Mesendoderm (in vitro differentiated cells): ENCODE results near the gene BCDIN3D.
A peak's percentile ranks its signal among the peaks of the same experiment; 100 is the strongest.

Experiments
- DNase-seq: peaks from one replicate; pipeline ENCODE4 v3.0.0; 2013
- H2AK5ac ChIP-seq: 2 replicates; pipeline ENCODE4 v1.6.1; 2013; ENCODE audit warnings: low read length, inconsistent platforms
- H2BK120ac ChIP-seq: 2 replicates; pipeline ENCODE4 v1.6.1; 2013; ENCODE audit warnings: low read depth, mild to moderate bottlenecking, low read length, moderate library complexity, mixed read lengths
- H2BK15ac ChIP-seq: replicated peaks from 2 replicates; pipeline ENCODE4 v1.6.1; 2013; ENCODE audit warnings: low read depth, mild to moderate bottlenecking, moderate library complexity
- H2BK5ac ChIP-seq: 2 replicates; pipeline ENCODE4 v1.6.1; 2013; ENCODE audit warnings: low read length, inconsistent platforms
- H3K18ac ChIP-seq: 2 replicates; pipeline ENCODE4 v1.6.1; 2013; ENCODE audit warnings: mild to moderate bottlenecking, low read length, mixed read lengths
- H3K23ac ChIP-seq: one replicate; pipeline ENCODE4 v1.6.1; 2013; ENCODE audit warnings: low read length
- H3K27ac ChIP-seq: 2 replicates; pipeline ENCODE4 v1.5.1; 2013; ENCODE audit warnings: low read depth, mild to moderate bottlenecking, inconsistent platforms, low read length, moderate library complexity
- H3K27me3 ChIP-seq: 2 replicates; pipeline ENCODE4 v1.6.1; 2013; ENCODE audit warnings: low read length, control low read depth, mild to moderate bottlenecking, inconsistent platforms; ENCODE audit not compliant: insufficient read depth, poor library complexity
- H3K36me3 ChIP-seq: 2 replicates; pipeline ENCODE4 v1.6.1; 2013; ENCODE audit warnings: low read length, inconsistent platforms; ENCODE audit not compliant: control insufficient read depth, insufficient read depth
- H3K4ac ChIP-seq: one replicate; pipeline ENCODE4 v1.6.1; 2013; ENCODE audit warnings: low read depth, mild to moderate bottlenecking, low read length, moderate library complexity
- H3K4me1 ChIP-seq: 2 replicates; pipeline ENCODE4 v1.6.1; 2013; ENCODE audit warnings: low read depth, low read length, inconsistent platforms; ENCODE audit not compliant: control insufficient read depth
- H3K4me2 ChIP-seq: 2 replicates; pipeline ENCODE4 v1.6.1; 2013; ENCODE audit warnings: low read length
- H3K4me3 ChIP-seq: 2 replicates; pipeline ENCODE4 v1.5.1; 2013; ENCODE audit warnings: mild to moderate bottlenecking, low read length
- H3K56ac ChIP-seq: one replicate; pipeline ENCODE4 v1.6.1; 2013; ENCODE audit warnings: low read length
- H3K79me1 ChIP-seq: 2 replicates; pipeline ENCODE4 v1.6.1; 2013; ENCODE audit warnings: low read length, inconsistent platforms
- H3K79me2 ChIP-seq: 2 replicates; pipeline ENCODE4 v1.6.1; 2013; ENCODE audit warnings: mild to moderate bottlenecking, low read length; ENCODE audit not compliant: control insufficient read depth, insufficient read depth
- H3K9ac ChIP-seq: 2 replicates; pipeline ENCODE4 v1.6.1; 2013; ENCODE audit warnings: low read length, inconsistent platforms
- H4K5ac ChIP-seq: one replicate; pipeline ENCODE4 v1.6.1; 2013; ENCODE audit warnings: low read length
- H4K8ac ChIP-seq: one replicate; pipeline ENCODE4 v1.6.1; 2013; ENCODE audit warnings: low read depth, mild to moderate bottlenecking, control low read depth, low read length, moderate library complexity
- WGBS: extraction: QIAGEN DNeasy Blood & Tissue Kit; methylation state at CpG from one replicate; pipeline ENCODE4 v1.1.7; 2013; ENCODE audit warnings: low lambda C conversion rate, missing lambda C conversion rate; ENCODE audit not compliant: insufficient coverage; ENCODE audit errors: extremely low coverage; 5-methylcytosine and 5-hydroxymethylcytosine counted together

The BCDIN3D gene

GRCh38 chr12:49828133-49829091 is 14.5 kb downstream of the BCDIN3D start, which contains the start of gene NCKAP5L:
NCKAP5L (minus strand) TSS chr12:49828413; CDS start chr12:49804044, 24,369 bp downstream.
- peaks cover 27% of the 10 kb centered on the region for H3K79me2 ChIP-seq
- peak within 1 kb of the TSS; percentile 80 for H3K9ac ChIP-seq
- H3K4me3 ChIP-seq: peak within 1 kb of the TSS; percentile 61
- peak; percentile 99 for DNase-seq
- no peak within 1 kb of the TSS for H2BK15ac ChIP-seq
- no peak within 1 kb of the TSS for H2BK120ac ChIP-seq
- no peaks in the 10 kb centered on the region for H3K36me3 ChIP-seq
- peak within 1 kb of the TSS; percentile 14 for H2BK5ac ChIP-seq
- H3K4ac ChIP-seq: peak within 1 kb of the TSS; percentile 44
- no peak within 1 kb of the TSS for H4K8ac ChIP-seq
- no peaks in the 10 kb centered on the region for H3K4me1 ChIP-seq
- no CpG with 5 or more reads among the region's 61 CpGs for WGBS
- peak within 1 kb of the TSS; percentile 75 for H3K27ac ChIP-seq
- H3K56ac ChIP-seq: peak within 1 kb of the TSS; percentile 91
- H4K5ac ChIP-seq: no peak within 1 kb of the TSS
- no peaks in the 10 kb centered on the region for H3K27me3 ChIP-seq
- H2AK5ac ChIP-seq: peak within 1 kb of the TSS; percentile 18
- H3K23ac ChIP-seq: peak within 1 kb of the TSS; percentile 48
- peak within 1 kb of the TSS; percentile 63 for H3K18ac ChIP-seq
- H3K79me1 ChIP-seq: peaks cover 23% of the 10 kb centered on the region
- peak within 1 kb of the TSS; percentile 66 for H3K4me2 ChIP-seq

GRCh38 chr12:49827401-49828099 is 15.4 kb downstream of the BCDIN3D start:
- Histone ChIP-seq H2AK5ac (peak overlapping the region; percentile 18), H3K79me1 (peaks cover 28% of the 10 kb centered on the region), H2BK15ac (no peak overlapping the region), H3K4me2 (peak overlapping the region; percentile 66), H3K56ac (peak overlapping the region; percentile 91), H4K5ac (no peak overlapping the region), H3K4me3 (peak overlapping the region; percentile 61), H2BK120ac (no peak overlapping the region), H3K36me3 (no peaks in the 10 kb centered on the region), H3K4me1 (no peaks in the 10 kb centered on the region), H3K9ac (peak overlapping the region; percentile 80), H3K27ac (peak overlapping the region; percentile 23), H3K23ac (peak overlapping the region; percentile 48), H3K79me2 (peaks cover 30% of the 10 kb centered on the region), H4K8ac (no peak overlapping the region), H2BK5ac (peak overlapping the region; percentile 14), H3K27me3 (no peaks in the 10 kb centered on the region), H3K18ac (peak overlapping the region; percentile 52), H3K4ac (peak overlapping the region; percentile 44)
- DNase-seq: peak; percentile 92
- WGBS: no CpG with 5 or more reads among the region's 38 CpGs

- Histone ChIP-seq H3K4me1 (no peaks in the 10 kb centered on the region), H2BK5ac (peak overlapping the region; percentile 14), H3K56ac (peak overlapping the region; percentile 91), H3K27ac (no peak overlapping the region), H3K79me2 (peaks cover 30% of the 10 kb centered on the region), H2BK120ac (no peak overlapping the region), H2AK5ac (peak overlapping the region; percentile 18), H4K5ac (no peak overlapping the region), H3K18ac (no peak overlapping the region), H3K9ac (peak overlapping the region; percentile 80), H3K23ac (peak overlapping the region; percentile 48), H3K4me3 (peak overlapping the region; percentile 61), H3K79me1 (peaks cover 28% of the 10 kb centered on the region), H3K4me2 (peak overlapping the region; percentile 66), H3K36me3 (no peaks in the 10 kb centered on the region), H4K8ac (no peak overlapping the region), H3K4ac (no peak overlapping the region), H3K27me3 (no peaks in the 10 kb centered on the region), H2BK15ac (no peak overlapping the region)
- WGBS: no CpG with 5 or more reads among the region's 6 CpGs
- DNase-seq: no peak
Measured at GRCh38 chr12:49827051-49827400, 15.9 kb downstream of the BCDIN3D start.

GRCh38 chr12:49825971-49826421 is 16.9 kb downstream of the BCDIN3D start:
- H3K27ac ChIP-seq: no peak overlapping the region
- H3K79me2 ChIP-seq: peaks cover 30% of the 10 kb centered on the region
- no peak overlapping the region for H4K8ac ChIP-seq
- H3K18ac ChIP-seq: no peak overlapping the region
- no peak for DNase-seq
- H4K5ac ChIP-seq: no peak overlapping the region
- no peak overlapping the region for H2BK120ac ChIP-seq
- peak overlapping the region; percentile 30 for H3K56ac ChIP-seq
- no peak overlapping the region for H3K4ac ChIP-seq
- WGBS: no CpG with 5 or more reads among the region's 4 CpGs
- H2BK15ac ChIP-seq: no peak overlapping the region
- no peak overlapping the region for H3K4me3 ChIP-seq
- no peaks in the 10 kb centered on the region for H3K27me3 ChIP-seq
- H3K23ac ChIP-seq: no peak overlapping the region
- peaks cover 2% of the 10 kb centered on the region for H3K4me1 ChIP-seq
- peaks cover 31% of the 10 kb centered on the region for H3K79me1 ChIP-seq
- H3K36me3 ChIP-seq: no peaks in the 10 kb centered on the region
- no peak overlapping the region for H3K4me2 ChIP-seq
- H2BK5ac ChIP-seq: no peak overlapping the region
- H3K9ac ChIP-seq: no peak overlapping the region
- H2AK5ac ChIP-seq: no peak overlapping the region

- peaks cover 30% of the 10 kb centered on the region for H3K79me2 ChIP-seq
- no peak overlapping the region for H3K9ac ChIP-seq
- no peak overlapping the region for H4K5ac ChIP-seq
- H3K18ac ChIP-seq: no peak overlapping the region
- no peak overlapping the region for H2BK5ac ChIP-seq
- DNase-seq: no peak
- no peak overlapping the region for H3K4me2 ChIP-seq
- H2AK5ac ChIP-seq: no peak overlapping the region
- no peak overlapping the region for H3K4ac ChIP-seq
- no peak overlapping the region for H2BK120ac ChIP-seq
- H3K36me3 ChIP-seq: no peaks in the 10 kb centered on the region
- no peak overlapping the region for H3K27ac ChIP-seq
- H3K4me1 ChIP-seq: peaks cover 2% of the 10 kb centered on the region
- H3K27me3 ChIP-seq: no peaks in the 10 kb centered on the region
- peaks cover 31% of the 10 kb centered on the region for H3K79me1 ChIP-seq
- no CpG with 5 or more reads among the region's 5 CpGs for WGBS
- no peak overlapping the region for H3K56ac ChIP-seq
- H4K8ac ChIP-seq: no peak overlapping the region
- no peak overlapping the region for H3K23ac ChIP-seq
- no peak overlapping the region for H2BK15ac ChIP-seq
- H3K4me3 ChIP-seq: no peak overlapping the region
Measured at GRCh38 chr12:49825360-49825970, 17.4 kb downstream of the BCDIN3D start.
